Calu3 (cell line): ENCODE data around the gene ZBTB18. TPM values are rescaled to one million over a fixed set of nuclear protein-coding genes. Genes with fewer than 3 reads are reported as not detected.

Experiments used
- BruUV-seq: library from RNA; stranded (reverse); fragments of 400-500 nt; replicated peaks from 2 replicates; lab custom pipeline; 2021; lab: Mats Ljungman, UMichigan
- CTCF ChIA-PET: fragments of 300-600 bp; sonication (Branson Sonifier 250); formaldehyde crosslinking; loops from one replicate; lab custom pipeline; 2022; ENCODE audit warnings: antibody characterized with exemption; lab: Charles Lee
- DNase-seq: peaks from one replicate; pipeline ENCODE4 v3.0.0; 2022
- H3K27ac Mint-ChIP-seq: one replicate; pipeline ENCODE4 v1.8.0; 2022; ENCODE audit warnings: mixed read lengths; ENCODE audit not compliant: unreplicated experiment
- H3K27me3 Mint-ChIP-seq: one replicate; pipeline ENCODE4 v1.8.0; 2022; ENCODE audit warnings: mixed read lengths; ENCODE audit not compliant: unreplicated experiment
- H3K36me3 Mint-ChIP-seq: one replicate; pipeline ENCODE4 v1.8.0; 2022; ENCODE audit warnings: mild to moderate bottlenecking, moderate library complexity, mixed read lengths; ENCODE audit not compliant: insufficient read depth, unreplicated experiment
- H3K4me1 Mint-ChIP-seq: one replicate; pipeline ENCODE4 v1.8.0; 2022; ENCODE audit warnings: mild to moderate bottlenecking, low read depth, mixed read lengths; ENCODE audit not compliant: unreplicated experiment
- H3K4me3 Mint-ChIP-seq: one replicate; pipeline ENCODE4 v1.8.0; 2022; ENCODE audit warnings: mild to moderate bottlenecking, low read depth, moderate library complexity, mixed read lengths; ENCODE audit not compliant: unreplicated experiment
- H3K9me3 Mint-ChIP-seq: one replicate; pipeline ENCODE4 v1.8.0; 2022; ENCODE audit warnings: low read depth, mixed read lengths; ENCODE audit not compliant: unreplicated experiment
- CTCF ChIP-seq: fragments of 200-600 bp; IDR thresholded peaks from one replicate; pipeline ENCODE4 v1.8.0; 2022; ENCODE audit warnings: antibody characterized with exemption; ENCODE audit not compliant: unreplicated experiment
- intact Hi-C: fragments of 100-400 bp; cut with micrococcal nuclease; formaldehyde crosslinking; loops from one replicate; pipeline ENCODE4 v1.10.0; 2022; ENCODE audit not compliant: unreplicated experiment
- total RNA-seq: library from RNA; stranded (reverse); gene quantifications from 2 replicates; pipeline ENCODE4 v1.2.3, GENCODE V29; 2022

The ZBTB18 gene
- total RNA-seq, 1 experiment from 2014 or later = 37.8 TPM

GRCh38 chr1:244100704-244101453 lies 49.8 kb downstream of the ZBTB18 start:
- Mint-ChIP-seq H3K36me3 (no peaks in the 10 kb centered on the region), H3K4me3 (no peak overlapping the region), H3K9me3 (no peaks in the 10 kb centered on the region), H3K27me3 (no peaks in the 10 kb centered on the region), H3K4me1 (peaks cover 16% of the 10 kb centered on the region), H3K27ac (no peak overlapping the region)
- DNase-seq = no peak
- intact Hi-C loops = no loop called here
- no TSS peak for BruUV-seq
- TF ChIP-seq CTCF = no peak
- CTCF ChIA-PET = no interaction called here

- no peaks in the 10 kb centered on the region for H3K36me3 Mint-ChIP-seq
- H3K27me3 Mint-ChIP-seq = no peaks in the 10 kb centered on the region
- no peaks in the 10 kb centered on the region for H3K9me3 Mint-ChIP-seq
- CTCF ChIA-PET = interaction anchor here (0.7 kb wide), 2 partner anchors 54 to 403 kb away, joined by 5 read pairs; no protein-coding TSS in a partner anchor
- intact Hi-C loops = no loop called here
- no peak overlapping the region for H3K4me3 Mint-ChIP-seq
- H3K4me1 Mint-ChIP-seq = peaks cover 16% of the 10 kb centered on the region
- no peak overlapping the region for H3K27ac Mint-ChIP-seq
- no peak for DNase-seq
- no peak for TF ChIP-seq CTCF
- BruUV-seq = no TSS peak
These were observed 51.0 kb downstream of the ZBTB18 start for GRCh38 chr1:244102046-244102445.

DNA sequence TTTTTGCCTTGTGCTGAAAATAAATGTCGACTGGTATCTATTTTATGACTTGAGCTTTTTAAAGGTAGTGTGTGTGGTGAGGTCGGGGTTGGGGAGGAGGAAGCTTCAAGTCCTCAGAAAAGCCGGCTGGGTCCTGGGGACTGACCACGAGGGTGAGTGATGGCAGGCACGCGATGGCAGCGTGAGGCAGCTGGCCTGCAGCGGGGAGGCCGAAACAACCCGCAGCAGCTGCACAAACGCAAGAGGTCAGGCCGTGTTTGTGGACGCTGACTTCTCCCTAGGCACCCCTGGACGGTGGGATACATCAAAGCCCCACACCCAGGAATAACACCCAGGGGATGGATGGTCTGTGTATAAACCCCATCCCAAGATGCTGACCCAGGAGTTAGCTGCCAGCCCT lies 51.4 kb downstream of the ZBTB18 start:
- CTCF ChIA-PET = interaction anchor here (0.7 kb wide), 2 partner anchors 55 to 402 kb away, joined by 5 read pairs; no protein-coding TSS in a partner anchor

GRCh38 chr1:244104309-244105060 lies 53.4 kb downstream of the ZBTB18 start:
- H3K27me3 Mint-ChIP-seq = no peaks in the 10 kb centered on the region
- no TSS peak for BruUV-seq
- peaks cover 16% of the 10 kb centered on the region for H3K4me1 Mint-ChIP-seq
- CTCF ChIA-PET = interaction anchor here (1.1 kb wide), 1 partner anchor 30 kb away, joined by 3 read pairs; no protein-coding TSS in a partner anchor
- H3K4me3 Mint-ChIP-seq = peak overlapping the region; percentile 5
- intact Hi-C loops = no loop called here
- H3K9me3 Mint-ChIP-seq = no peaks in the 10 kb centered on the region
- no peak for TF ChIP-seq CTCF
- peak; percentile 69 for DNase-seq
- peak overlapping the region; percentile 5 for H3K27ac Mint-ChIP-seq
- H3K36me3 Mint-ChIP-seq = no peaks in the 10 kb centered on the region

More for the DNA sequence above, 51.4 kb downstream of the ZBTB18 start:
- Mint-ChIP-seq H3K4me3 (no peak overlapping the region), H3K4me1 (peaks cover 16% of the 10 kb centered on the region), H3K9me3 (no peaks in the 10 kb centered on the region), H3K27me3 (no peaks in the 10 kb centered on the region), H3K27ac (no peak overlapping the region), H3K36me3 (no peaks in the 10 kb centered on the region)
- no TSS peak for BruUV-seq
- intact Hi-C loops = no loop called here
- DNase-seq = no peak
- TF ChIP-seq CTCF = no peak
